Left ventricle myocardium inferior (tissue), 1 donor: ENCODE results near the gene CRY2. TPM values are rescaled to one million over a fixed set of nuclear protein-coding genes. Genes with fewer than 3 reads are reported as not detected.

Experiments used
- DNase-seq: peaks from one replicate; pipeline ENCODE4 v3.0.0-alpha.2; 2020
- H3K27ac ChIP-seq: fragments of 200-600 bp; replicated peaks from 2 replicates; pipeline ENCODE4 v1.8.0; 2021
- H3K27me3 ChIP-seq: fragments of 200-600 bp; 2 replicates; pipeline ENCODE4 v1.8.0; 2021; ENCODE audit warnings: low read depth
- H3K36me3 ChIP-seq: fragments of 200-600 bp; 2 replicates; pipeline ENCODE4 v1.8.0; 2021
- H3K4me1 ChIP-seq: fragments of 200-600 bp; 2 replicates; pipeline ENCODE4 v1.8.0; 2021
- H3K4me3 ChIP-seq: fragments of 200-600 bp; 2 replicates; pipeline ENCODE4 v1.8.0; 2021; ENCODE audit warnings: mild to moderate bottlenecking, moderate library complexity
- H3K9me3 ChIP-seq: fragments of 200-600 bp; replicated peaks from 2 replicates; pipeline ENCODE4 v1.8.0; 2021
- intact Hi-C: fragments of 100-400 bp; cut with micrococcal nuclease; formaldehyde crosslinking; loops from one replicate; pipeline ENCODE4 v1.11.0; 2022
- total RNA-seq: library from RNA; stranded (reverse); fragmentation: NEBNext Ultra II Directional; extraction: Animal tissue kit (Norgen Biotek cat#: 25700); gene quantifications from one replicate; pipeline ENCODE4 v1.2.1, GENCODE V29; 2021
- TF ChIP-seq, protein P1 (sequence below): fragments of 200-600 bp; IDR thresholded peaks from 2 replicates; pipeline ENCODE4 v1.8.0; 2021; ENCODE audit warnings: antibody characterized with exemption, mild to moderate bottlenecking, borderline replicate concordance
- donor health status: DM: no; HTN: yes; CAD: no; lungs with severe emphysema.

Gene CRY2
- total RNA-seq, 1 donor from 2014 or later = 62.2 TPM

- Histone ChIP-seq H3K27me3 (peaks cover 50% of the 10 kb centered on the region), H3K9me3 (no peaks in the 10 kb centered on the region), H3K4me1 (peaks cover 34% of the 10 kb centered on the region), H3K36me3 (no peaks in the 10 kb centered on the region), H3K4me3 (no peak overlapping the region), H3K27ac (no peak overlapping the region)
- peak; percentile 9 for DNase-seq
- TF ChIP-seq, protein P1, sequence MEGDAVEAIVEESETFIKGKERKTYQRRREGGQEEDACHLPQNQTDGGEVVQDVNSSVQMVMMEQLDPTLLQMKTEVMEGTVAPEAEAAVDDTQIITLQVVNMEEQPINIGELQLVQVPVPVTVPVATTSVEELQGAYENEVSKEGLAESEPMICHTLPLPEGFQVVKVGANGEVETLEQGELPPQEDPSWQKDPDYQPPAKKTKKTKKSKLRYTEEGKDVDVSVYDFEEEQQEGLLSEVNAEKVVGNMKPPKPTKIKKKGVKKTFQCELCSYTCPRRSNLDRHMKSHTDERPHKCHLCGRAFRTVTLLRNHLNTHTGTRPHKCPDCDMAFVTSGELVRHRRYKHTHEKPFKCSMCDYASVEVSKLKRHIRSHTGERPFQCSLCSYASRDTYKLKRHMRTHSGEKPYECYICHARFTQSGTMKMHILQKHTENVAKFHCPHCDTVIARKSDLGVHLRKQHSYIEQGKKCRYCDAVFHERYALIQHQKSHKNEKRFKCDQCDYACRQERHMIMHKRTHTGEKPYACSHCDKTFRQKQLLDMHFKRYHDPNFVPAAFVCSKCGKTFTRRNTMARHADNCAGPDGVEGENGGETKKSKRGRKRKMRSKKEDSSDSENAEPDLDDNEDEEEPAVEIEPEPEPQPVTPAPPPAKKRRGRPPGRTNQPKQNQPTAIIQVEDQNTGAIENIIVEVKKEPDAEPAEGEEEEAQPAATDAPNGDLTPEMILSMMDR = no peak
- intact Hi-C loops = no loop called here
Observed at GRCh38 chr11:45926001-45926401, 78.7 kb downstream of the CRY2 start.

GRCh38 chr11:45926536-45927331, 79.5 kb downstream of the CRY2 start:
- Histone ChIP-seq H3K27me3 (peaks cover 42% of the 10 kb centered on the region), H3K4me3 (no peak overlapping the region), H3K36me3 (peaks cover 5% of the 10 kb centered on the region), H3K4me1 (peaks cover 39% of the 10 kb centered on the region), H3K27ac (no peak overlapping the region), H3K9me3 (no peaks in the 10 kb centered on the region)
- TF ChIP-seq, protein P1 = no peak
- intact Hi-C loops = no loop called here
- peak; percentile 8 for DNase-seq

- peaks cover 36% of the 10 kb centered on the region for H3K27me3 ChIP-seq
- H3K9me3 ChIP-seq = no peaks in the 10 kb centered on the region
- TF ChIP-seq, protein P1 = no peak
- H3K36me3 ChIP-seq = peaks cover 11% of the 10 kb centered on the region
- no peak overlapping the region for H3K4me3 ChIP-seq
- H3K27ac ChIP-seq = no peak overlapping the region
- peaks cover 33% of the 10 kb centered on the region for H3K4me1 ChIP-seq
- peak; percentile 10 for DNase-seq
- intact Hi-C loops = no loop called here
Observed at GRCh38 chr11:45927332-45927683, 80.0 kb downstream of the CRY2 start.

- peaks cover 16% of the 10 kb centered on the region for H3K36me3 ChIP-seq
- peaks cover 28% of the 10 kb centered on the region for H3K4me1 ChIP-seq
- TF ChIP-seq, protein P1 = no peak
- peak; percentile 5 for DNase-seq
- intact Hi-C loops = no loop called here
- no peaks in the 10 kb centered on the region for H3K9me3 ChIP-seq
- H3K4me3 ChIP-seq = no peak overlapping the region
- peaks cover 31% of the 10 kb centered on the region for H3K27me3 ChIP-seq
- no peak overlapping the region for H3K27ac ChIP-seq
Observed at GRCh38 chr11:45927684-45928413, 80.6 kb downstream of the CRY2 start.

DNA sequence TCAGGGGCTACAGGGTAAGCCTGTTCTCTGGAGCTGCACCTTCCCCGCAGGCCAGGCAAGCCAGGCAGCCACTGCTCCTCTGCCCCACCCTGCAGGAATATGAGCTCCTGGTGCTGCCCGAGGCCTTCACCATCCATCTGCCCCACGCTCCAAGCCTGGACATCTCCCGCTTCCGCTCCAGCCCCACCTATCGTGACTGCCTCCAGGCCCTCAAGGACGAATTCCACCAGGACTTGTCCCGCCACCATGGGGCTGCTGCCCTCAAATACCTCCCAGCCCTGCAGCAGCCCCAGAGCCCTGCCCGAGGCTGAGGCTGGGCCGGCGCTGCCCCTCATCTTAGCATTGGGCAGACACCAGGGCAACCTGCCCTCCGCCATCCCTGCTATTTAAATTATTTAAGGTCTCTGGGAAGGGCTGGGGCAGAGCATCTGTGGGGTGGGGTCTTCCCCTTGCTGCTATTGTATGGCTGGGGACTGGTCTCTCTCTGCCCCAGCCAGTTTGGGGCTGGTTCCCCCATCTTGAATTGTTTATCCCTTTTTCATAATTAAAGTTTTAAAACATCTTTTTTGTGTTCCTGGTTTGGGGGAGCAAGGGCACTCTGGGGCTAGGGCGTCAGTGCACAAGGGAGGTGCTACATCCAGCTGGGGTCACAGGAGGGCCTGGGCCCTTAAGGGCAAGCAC, 81.4 kb downstream of the CRY2 start:
- Histone ChIP-seq H3K4me1 (peaks cover 22% of the 10 kb centered on the region), H3K27ac (no peak overlapping the region), H3K4me3 (no peak overlapping the region), H3K9me3 (no peaks in the 10 kb centered on the region), H3K27me3 (peaks cover 24% of the 10 kb centered on the region), H3K36me3 (peaks cover 25% of the 10 kb centered on the region)
- TF ChIP-seq, protein P1 = no peak
- peak; percentile 8 for DNase-seq
- intact Hi-C loops = no loop called here
